ENCODE results near the gene KNTC1. TPM values are rescaled to one million over a fixed set of nuclear protein-coding genes. Genes with fewer than 3 reads are reported as not detected.

Gene KNTC1
- total and polyA plus RNA-seq, 12 donors, result 2.0 to 8.1 (median 3.0) TPM

- H3K9me3 ChIP-seq, result no peaks in the 10 kb centered on the region
These were observed 142.5 kb downstream of the KNTC1 start for GRCh38 chr12:122669397-122670070.

GRCh38 chr12:122672515-122672914, 145.5 kb downstream of the KNTC1 start:
- WGBS, 2 donors, result 63 to 71% methylated on average over 2 of the region's 2 CpGs
- Histone ChIP-seq H3K27ac (no peak overlapping the region), H3K4me3 (no peak overlapping the region), H3K36me3 (no peaks in the 10 kb centered on the region), H3K27me3 (no peaks in the 10 kb centered on the region), H3K4me1 (no peaks in the 10 kb centered on the region), H3K9me3 (no peaks in the 10 kb centered on the region)
- no peak for TF ChIP-seq CTCF (IDR thresholded peaks at IDR 0.05)
- intact Hi-C loops (cut with DNase I), result no loop called here
- no peak for DNase-seq
- ATAC-seq, result no peak

More at GRCh38 chr12:122669397-122670070, 142.5 kb downstream of the KNTC1 start:
- 69 to 78% methylated on average over 5 of the region's 5 CpGs for WGBS, 2 donors
- Histone ChIP-seq H3K27me3 (no peaks in the 10 kb centered on the region), H3K36me3 (no peaks in the 10 kb centered on the region), H3K4me3 (no peak overlapping the region), H3K27ac (no peak overlapping the region), H3K4me1 (no peaks in the 10 kb centered on the region)
- no peak for TF ChIP-seq CTCF (IDR thresholded peaks at IDR 0.05)
- intact Hi-C loops (cut with DNase I), result no loop called here
- DNase-seq (no peak), ATAC-seq (no peak)

Other genes starting within 250 kb of the KNTC1 start
- gene CLIP1, start 104.6 kb upstream of the KNTC1 start, total RNA-seq, result 100 to 1,000 TPM in 5 of 10 donors, 10 to 100 TPM in 5; 87.4 to 135 (median 100) TPM
- gene CLIP1, start 104.6 kb upstream of the KNTC1 start, polyA plus RNA-seq, result 10 to 100 TPM; 36.3 to 39.1 TPM
- gene ZCCHC8, start 26.3 kb upstream of the KNTC1 start, total RNA-seq, result 10 to 100 TPM in 2 of 10 donors, 1 to 10 TPM in 8; 7.9 to 11.1 (median 9.2) TPM
- 10 to 100 TPM in 1 of 2 donors, 1 to 10 TPM in 1; 7.5 to 29.6 TPM for gene ZCCHC8, start 26.3 kb upstream of the KNTC1 start, polyA plus RNA-seq
- 10 to 100 TPM; 36.1 to 44.3 (median 40.6) TPM for gene RSRC2, start 313 bp upstream of the KNTC1 start, total RNA-seq
- 10 to 100 TPM; 31.3 to 48.9 TPM for gene RSRC2, start 313 bp upstream of the KNTC1 start, polyA plus RNA-seq
- 1 to 10 TPM in 1 of 10 donors, under 1 TPM in 5, not detected in 4; 0.13 to 1.5 (median 0.61) TPM for gene HCAR2, start 176.1 kb downstream of the KNTC1 start, total RNA-seq
- under 1 TPM; 0.22 to 0.45 TPM for gene HCAR2, start 176.1 kb downstream of the KNTC1 start, polyA plus RNA-seq
- gene HCAR3, start 189.6 kb downstream of the KNTC1 start, total RNA-seq, result 1 to 10 TPM in 1 of 10 donors, under 1 TPM in 3, not detected in 6; 0.17 to 1.3 (median 0.53) TPM
- gene HCAR3, start 189.6 kb downstream of the KNTC1 start, polyA plus RNA-seq, result under 1 TPM in 1 of 2 donors, not detected in 1; 0.19 TPM
- gene HCAR1, start 203.6 kb downstream of the KNTC1 start, total RNA-seq, result under 1 TPM in 7 of 10 donors, not detected in 3; 0.05 to 0.28 (median 0.09) TPM
- gene HCAR1, start 203.6 kb downstream of the KNTC1 start, polyA plus RNA-seq, result under 1 TPM; 0.04 to 0.07 TPM
- 10 to 100 TPM; 23.1 to 31.0 (median 25.9) TPM for gene DENR, start 225.6 kb downstream of the KNTC1 start, total RNA-seq
- 10 to 100 TPM; 16.5 to 19.2 TPM for gene DENR, start 225.6 kb downstream of the KNTC1 start, polyA plus RNA-seq
- 1 to 10 TPM in 5 of 10 donors, under 1 TPM in 5; 0.47 to 2.2 (median 0.90) TPM for gene CCDC62, start 247.3 kb downstream of the KNTC1 start, total RNA-seq
- gene CCDC62, start 247.3 kb downstream of the KNTC1 start, polyA plus RNA-seq, result under 1 TPM; 0.12 to 0.37 TPM

Measured in heart right ventricle (tissue), 16 donors.